HEK293T (cell line): ENCODE measurements around the gene FPR3.

ENCODE experiments used
- ARNT ChIP-seq: fragments of 450-650 bp; IDR thresholded peaks from 2 replicates; pipeline ENCODE4 v1.6.1; 2017; ENCODE audit warnings: mild to moderate bottlenecking
- CTBP1 ChIP-seq: fragments of 450-650 bp; IDR thresholded peaks from 2 replicates; pipeline ENCODE4 v1.6.1; 2016; ENCODE audit warnings: borderline replicate concordance
- ELF4 ChIP-seq: fragments of 450-650 bp; IDR thresholded peaks from 2 replicates; pipeline ENCODE4 v1.6.1; 2017; ENCODE audit warnings: antibody characterized with exemption
- FOXA1 ChIP-seq: fragments of 450-650 bp; IDR thresholded peaks from 2 replicates; pipeline ENCODE4 v1.6.1; 2016; ENCODE audit warnings: mild to moderate bottlenecking
- FOXM1 ChIP-seq: fragments of 450-650 bp; IDR thresholded peaks from 2 replicates; pipeline ENCODE4 v1.6.1; 2017; ENCODE audit warnings: mild to moderate bottlenecking, borderline replicate concordance
- HDGF ChIP-seq: fragments of 450-650 bp; IDR thresholded peaks from 2 replicates; pipeline ENCODE4 v1.6.1; 2017; ENCODE audit warnings: antibody characterized with exemption, borderline replicate concordance
- L3MBTL2 ChIP-seq: fragments of 450-650 bp; conservative IDR thresholded peaks from 2 replicates; pipeline ENCODE4 v1.6.1; 2016; ENCODE audit warnings: mild to moderate bottlenecking
- LEF1 ChIP-seq: fragments of 450-650 bp; IDR thresholded peaks from 2 replicates; pipeline ENCODE4 v1.6.1; 2017; ENCODE audit warnings: mild to moderate bottlenecking, borderline replicate concordance
- SP1 ChIP-seq: fragments of 450-650 bp; IDR thresholded peaks from 2 replicates; pipeline ENCODE4 v1.6.1; 2017
- SUZ12 ChIP-seq: fragments of 450-650 bp; IDR thresholded peaks from 2 replicates; pipeline ENCODE4 v1.6.1; 2016; ENCODE audit warnings: mild to moderate bottlenecking
- TARDBP ChIP-seq: fragments of 450-650 bp; IDR thresholded peaks from 2 replicates; pipeline ENCODE4 v1.6.1; 2016
- ZNF384 ChIP-seq: fragments of 450-650 bp; IDR thresholded peaks from 2 replicates; pipeline ENCODE4 v1.6.1; 2016

- TF ChIP-seq ZNF384, result no peak
- TF ChIP-seq FOXA1, result no peak
- TF ChIP-seq TARDBP, result no peak
- no peak for TF ChIP-seq ARNT
- TF ChIP-seq ELF4, result no peak
- no peak for TF ChIP-seq SUZ12
- no peak for TF ChIP-seq SP1
- no peak for TF ChIP-seq FOXM1
- no peak for TF ChIP-seq LEF1
- TF ChIP-seq HDGF, result no peak
- no peak for TF ChIP-seq L3MBTL2
- no peak for TF ChIP-seq CTBP1
Measured at GRCh38 chr19:51777570-51778462, 17.1 kb upstream of the FPR3 start.
